GM10266 (cell line): ENCODE measurements around the gene EPHB3.

ENCODE experiments used
- DNase-seq: peaks from one replicate; pipeline ENCODE4 v3.0.0; 2012; ENCODE audit errors: extremely low spot score
- TF ChIP-seq, protein P1 (sequence below): IDR thresholded peaks from 2 replicates; pipeline ENCODE4 v1.5.1; 2012; ENCODE audit warnings: mild to moderate bottlenecking, low read depth; ENCODE audit not compliant: control insufficient read depth, insufficient read depth; ENCODE audit errors: missing control alignments

EPHB3 gene

DNA sequence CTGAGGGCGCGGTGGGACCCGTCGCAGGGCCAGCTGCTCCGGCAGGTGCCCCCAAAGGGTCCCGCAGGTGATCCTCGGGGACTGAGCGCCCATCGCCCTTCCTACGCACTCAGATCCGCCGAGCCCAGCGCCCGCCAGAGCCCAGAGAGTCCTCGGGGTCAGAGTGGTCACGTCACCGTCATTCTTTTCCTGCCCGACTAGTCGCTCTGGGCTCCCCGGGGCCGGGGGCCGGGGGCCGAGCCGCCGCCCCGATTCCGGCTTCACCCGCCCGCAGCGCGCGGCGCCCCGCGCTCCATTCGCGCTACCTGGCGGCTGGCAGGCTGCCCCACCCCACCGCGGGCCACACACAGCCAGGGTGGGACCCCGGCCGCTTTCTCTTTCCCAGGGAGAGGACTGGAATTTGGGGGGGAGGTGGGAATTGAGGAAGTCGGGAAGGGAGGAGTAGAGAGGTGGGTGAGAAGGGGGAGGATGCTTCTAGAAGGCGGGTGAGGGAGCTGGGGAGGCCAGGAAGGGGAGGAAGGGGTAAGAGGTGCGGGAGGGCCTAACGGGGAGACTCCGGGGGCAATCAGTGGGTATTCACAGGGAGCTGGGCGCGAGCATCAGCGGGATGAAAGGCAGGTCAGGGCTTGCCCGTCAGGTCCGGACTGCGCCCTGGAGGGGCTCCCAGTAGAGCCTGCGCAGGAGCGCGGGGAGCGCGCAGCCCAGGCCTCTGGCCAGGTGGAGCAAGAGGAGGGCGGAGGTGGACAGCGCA, 36.1 kb upstream of the EPHB3 start:
- TF ChIP-seq, protein P1, sequence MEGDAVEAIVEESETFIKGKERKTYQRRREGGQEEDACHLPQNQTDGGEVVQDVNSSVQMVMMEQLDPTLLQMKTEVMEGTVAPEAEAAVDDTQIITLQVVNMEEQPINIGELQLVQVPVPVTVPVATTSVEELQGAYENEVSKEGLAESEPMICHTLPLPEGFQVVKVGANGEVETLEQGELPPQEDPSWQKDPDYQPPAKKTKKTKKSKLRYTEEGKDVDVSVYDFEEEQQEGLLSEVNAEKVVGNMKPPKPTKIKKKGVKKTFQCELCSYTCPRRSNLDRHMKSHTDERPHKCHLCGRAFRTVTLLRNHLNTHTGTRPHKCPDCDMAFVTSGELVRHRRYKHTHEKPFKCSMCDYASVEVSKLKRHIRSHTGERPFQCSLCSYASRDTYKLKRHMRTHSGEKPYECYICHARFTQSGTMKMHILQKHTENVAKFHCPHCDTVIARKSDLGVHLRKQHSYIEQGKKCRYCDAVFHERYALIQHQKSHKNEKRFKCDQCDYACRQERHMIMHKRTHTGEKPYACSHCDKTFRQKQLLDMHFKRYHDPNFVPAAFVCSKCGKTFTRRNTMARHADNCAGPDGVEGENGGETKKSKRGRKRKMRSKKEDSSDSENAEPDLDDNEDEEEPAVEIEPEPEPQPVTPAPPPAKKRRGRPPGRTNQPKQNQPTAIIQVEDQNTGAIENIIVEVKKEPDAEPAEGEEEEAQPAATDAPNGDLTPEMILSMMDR: no peak
- DNase-seq: peak; percentile 51

DNA sequence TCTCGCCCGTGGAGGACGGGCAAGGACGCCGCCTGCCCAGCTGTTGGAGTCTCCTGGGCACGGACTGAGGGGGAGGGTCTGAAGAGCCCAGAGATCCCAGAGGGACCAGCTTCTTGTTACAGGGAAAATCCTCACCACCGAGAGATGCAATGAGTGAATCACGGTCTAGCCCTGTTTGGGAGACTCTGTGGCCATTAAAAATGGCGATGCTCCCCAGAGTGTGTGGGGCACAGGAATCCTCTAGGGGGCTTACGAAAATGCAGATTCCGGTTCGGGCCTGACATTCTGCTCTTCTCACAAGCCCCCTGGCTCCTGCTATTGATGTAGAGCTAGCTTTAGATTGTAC, 35.5 kb upstream of the EPHB3 start:
- TF ChIP-seq, protein P1: no peak

DNA sequence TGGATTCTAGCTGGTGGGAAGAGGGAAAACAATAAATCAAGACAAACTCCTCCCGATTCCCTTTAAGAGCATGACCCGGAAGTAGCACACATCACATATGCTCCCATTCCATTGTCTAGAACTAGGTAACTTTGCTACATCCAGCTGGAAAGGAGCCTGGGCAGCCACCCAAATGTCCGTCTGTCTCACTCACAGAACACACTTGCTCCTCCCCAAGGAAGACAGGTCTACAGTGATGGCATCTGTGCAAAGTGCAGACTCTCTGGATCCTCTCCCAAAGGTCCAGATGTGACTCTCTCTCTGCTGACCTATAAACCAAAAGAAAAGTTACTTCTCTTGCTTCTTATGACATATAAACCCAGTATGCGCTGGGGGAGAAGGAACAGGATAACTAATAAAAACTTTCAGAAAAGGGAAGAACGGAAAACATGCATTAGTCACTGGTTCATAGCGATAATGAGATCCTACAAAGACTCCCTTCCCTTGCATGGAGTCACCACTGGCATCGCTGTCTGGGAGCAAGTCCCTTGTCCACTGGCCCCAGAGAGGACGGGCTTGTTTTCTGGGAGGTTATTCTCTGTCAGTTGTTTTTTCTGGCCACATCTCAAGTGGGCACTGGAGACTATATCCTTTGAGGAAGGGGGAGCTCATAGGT, 29.8 kb upstream of the EPHB3 start:
- TF ChIP-seq, protein P1: no peak
- no peak for DNase-seq

More for the DNA sequence above, 35.5 kb upstream of the EPHB3 start:
- no peak for DNase-seq

DNA sequence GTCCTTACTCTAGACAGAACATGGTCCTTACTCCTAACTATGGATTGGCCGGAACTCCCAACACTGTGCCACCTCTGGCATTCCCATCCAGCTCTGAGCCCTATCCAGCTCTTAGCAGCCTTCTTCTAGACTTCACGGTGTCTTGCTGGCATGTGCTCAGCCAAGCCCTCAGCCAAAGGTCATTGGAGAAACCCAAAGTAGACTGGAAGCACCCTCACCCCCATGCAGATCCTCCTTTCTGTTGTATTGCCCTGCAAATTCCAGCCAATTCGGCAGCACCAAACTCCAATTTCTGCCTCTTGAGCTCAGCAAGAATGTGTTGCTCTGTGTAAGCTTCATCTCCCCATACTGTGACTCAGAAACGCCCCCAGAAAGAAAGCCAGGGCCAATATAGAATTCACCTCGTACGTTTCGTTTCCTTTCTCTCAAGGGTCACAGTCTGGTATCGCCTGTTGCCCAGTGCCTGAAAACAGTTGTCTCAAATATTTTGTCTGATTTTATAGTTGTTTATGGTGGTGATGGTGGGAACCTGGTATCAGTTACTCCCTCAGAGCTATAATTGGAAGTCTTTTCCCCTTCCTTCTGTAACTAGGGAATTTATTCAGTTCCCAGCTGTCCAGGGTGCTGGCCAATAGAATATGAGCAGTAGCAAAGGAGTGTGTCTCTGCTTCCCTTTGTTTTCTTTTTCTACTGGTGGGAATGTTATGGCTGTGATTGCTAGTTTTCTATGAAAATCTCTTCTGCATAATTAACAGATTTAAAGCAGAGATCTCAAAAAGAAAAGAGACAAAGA, 28.4 kb upstream of the EPHB3 start:
- TF ChIP-seq, protein P1: no peak
- no peak for DNase-seq

DNA sequence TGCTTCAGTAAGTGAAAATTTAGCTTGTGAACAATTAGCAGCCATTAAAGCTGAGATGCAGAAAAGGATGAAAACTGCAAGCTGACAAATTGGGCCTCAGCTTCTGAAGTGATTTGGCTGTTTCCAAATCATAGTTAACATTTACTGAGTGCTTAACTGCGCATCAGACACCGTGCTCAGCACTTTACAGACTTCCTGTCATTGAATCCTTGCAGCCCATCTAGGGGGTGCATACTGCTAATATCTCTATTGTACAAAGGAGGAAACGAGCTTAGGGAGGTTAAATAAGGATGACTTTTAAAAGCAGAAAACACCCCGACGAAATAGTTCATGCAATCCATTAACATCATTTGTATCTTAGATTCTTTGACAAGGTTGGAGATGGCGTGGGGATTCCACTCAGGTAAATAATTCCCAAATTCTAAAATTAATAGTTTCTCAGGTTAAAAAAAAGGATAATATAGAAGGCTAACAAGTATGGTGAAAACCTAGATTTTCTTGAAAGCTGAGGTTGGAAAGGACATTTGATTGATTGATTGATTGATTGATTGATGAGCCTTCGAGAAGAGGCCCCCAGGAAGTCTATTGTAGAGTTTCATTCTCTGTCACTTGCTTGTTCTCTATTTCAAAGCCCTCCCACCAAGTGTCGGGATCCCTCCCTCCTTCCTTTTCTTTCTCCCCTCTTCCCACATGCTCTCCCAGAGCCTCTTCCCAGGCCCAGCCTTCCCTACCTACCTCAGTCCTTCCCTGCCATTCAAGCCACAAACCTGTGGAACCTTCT, 23.5 kb upstream of the EPHB3 start:
- TF ChIP-seq, protein P1: no peak
- no peak for DNase-seq

DNA sequence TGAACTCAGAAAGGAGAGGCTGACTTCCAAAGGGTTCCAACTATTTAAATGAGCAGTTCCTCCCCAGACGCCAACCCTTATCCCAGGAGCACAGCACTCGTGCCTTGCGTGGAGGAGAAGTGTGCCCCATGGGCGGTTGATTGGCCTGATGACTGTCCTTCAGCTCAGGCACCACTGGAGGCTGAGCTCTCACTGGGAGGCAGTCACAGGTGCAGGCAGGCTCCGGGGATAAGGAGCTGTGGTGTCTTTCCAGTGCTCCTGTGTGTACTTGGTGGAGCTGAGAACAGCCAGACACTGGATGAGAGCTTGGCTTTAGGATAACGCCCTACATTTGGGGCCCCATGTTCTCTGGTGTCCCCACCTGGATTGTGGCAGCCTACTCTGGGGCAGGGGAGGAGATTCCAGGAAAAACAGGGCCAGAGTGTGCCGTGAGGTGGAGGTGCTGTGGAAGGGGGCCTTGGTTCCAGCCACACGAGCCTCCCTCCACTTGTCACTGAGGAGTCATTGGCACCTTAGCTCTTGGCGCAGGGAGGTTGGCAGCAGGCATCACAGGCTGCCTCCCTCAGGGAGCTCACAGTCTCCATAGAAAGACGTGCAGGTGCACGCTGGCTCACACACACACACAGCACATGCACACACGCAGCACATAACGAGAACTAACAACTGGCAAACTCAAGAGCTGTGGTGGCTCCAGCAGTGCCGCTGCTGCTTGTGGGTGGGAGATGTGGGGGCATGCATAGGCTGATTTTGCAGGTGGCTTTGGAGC, 22.7 kb upstream of the EPHB3 start:
- DNase-seq: no peak
- TF ChIP-seq, protein P1: no peak
